ENCODE measurements around the gene BNIPL. TPM values are rescaled to one million over a fixed set of nuclear protein-coding genes. Genes with fewer than 3 reads are reported as not detected.

Gene BNIPL
- total and polyA plus RNA-seq, 2 of the 13 experiments (the other 11 are each of a cell fraction or from before 2014, with no cell fraction given), result 0.40 to 1.1 TPM

DNA sequence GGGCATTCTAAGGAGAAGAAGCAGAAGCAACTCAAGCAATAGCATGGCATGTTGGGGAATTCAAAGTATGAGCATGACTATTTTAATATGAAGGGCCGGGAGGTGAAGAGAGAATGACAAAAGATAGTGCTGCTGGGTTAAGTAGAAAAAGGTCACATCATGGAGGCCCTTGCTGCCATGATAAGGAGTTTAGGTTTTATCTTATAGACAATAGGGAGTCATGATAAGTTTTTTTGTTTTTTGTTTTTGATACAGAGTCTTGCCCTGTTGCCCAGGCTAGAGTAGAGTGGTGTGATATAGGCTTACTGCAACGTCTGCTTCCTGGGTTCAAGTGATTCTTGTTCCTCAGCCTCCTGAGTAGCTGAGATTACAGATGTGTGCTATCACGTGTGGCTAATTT lies 3.1 kb downstream of the BNIPL start:
- no peak overlapping the region for H3K4me3 ChIP-seq (replicated peaks in 1 of 3; ENCODE audit: insufficient read depth in 1 of 3, low read depth in 2 of 3, low read length in 3 of 3)
- H3K9me3 ChIP-seq (ENCODE audit: low read length), result no peaks in the 10 kb centered on the region
- H3K79me2 ChIP-seq (ENCODE audit: insufficient read depth, low read length), result no peaks in the 10 kb centered on the region
- no peaks in the 10 kb centered on the region for H4K20me1 ChIP-seq (ENCODE audit: insufficient read depth, low read length)
- no peak overlapping the region for H2AFZ ChIP-seq (ENCODE audit: low read length)
- ChIA-PET CTCF (ENCODE audit: low intra/inter-chr PET ratio, low total read pairs) (no interaction called here), POLR2A (no interaction called here)
- DNase-seq (ENCODE audit: low spot score), result no peak
- BruUV-seq (replicated peaks), result no TSS peak
- no peak for FAIRE-seq
- H3K9ac ChIP-seq (ENCODE audit: insufficient read depth, low read depth, low read length), result no peak overlapping the region
- H3K4me2 ChIP-seq (ENCODE audit: low read depth, low read length), result no peak overlapping the region
- H3K36me3 ChIP-seq (replicated peaks in 1 of 2; ENCODE audit: control insufficient read depth in 1 of 2, insufficient read depth in 2 of 2, low read length in 2 of 2), result peaks cover 2 to 8% of the 10 kb centered on the region in 2 experiments; a peak in 3 of 5 replicates
- no peaks in the 10 kb centered on the region for H3K4me1 ChIP-seq (ENCODE audit: insufficient read depth, low read length)
- intact Hi-C loops (cut with micrococcal nuclease; ENCODE audit: unreplicated experiment), result no loop called here
- H3K27me3 ChIP-seq (ENCODE audit: control insufficient read depth in 1 of 2, insufficient read depth in 2 of 2, low read length in 2 of 2), result no peaks in the 10 kb centered on the region
- in situ Hi-C loops (cut with HindIII; ENCODE audit: extremely low pct_ligation_motif_present, low pct_unique_long_range_greater_than_20kb), result no loop called here
- WGBS (ENCODE audit: low lambda C conversion rate), result 85% methylated on average over 3 of the region's 3 CpGs
- no peak for ATAC-seq
- TF ChIP-seq ZBTB26 (CRISPR knock-in tag; IDR thresholded peaks at IDR 0.05; ENCODE audit: borderline replicate concordance) (no peak), DNMT3B (CRISPR knock-in tag; conservative IDR thresholded peaks at IDR 0.05) (no peak), HNRNPL (IDR thresholded peaks at IDR 0.05; ENCODE audit: low read depth, low read length) (no peak), PPARG (CRISPR knock-in tag; conservative IDR thresholded peaks at IDR 0.05) (no peak), MBD4 (IDR thresholded peaks at IDR 0.05; ENCODE audit: borderline replicate concordance, low read length) (no peak), SSRP1 (CRISPR knock-in tag; IDR thresholded peaks at IDR 0.05) (no peak), REST (IDR thresholded peaks at IDR 0.05; ENCODE audit: borderline replicate concordance in 1 of 2, low read depth in 1 of 2, low read length in 2 of 2) (no peak), HMGA1 (CRISPR knock-in tag; conservative IDR thresholded peaks at IDR 0.05) (no peak), HCFC1 (IDR thresholded peaks at IDR 0.05; ENCODE audit: low read depth, low read length) (no peak), TCF12 (IDR thresholded peaks at IDR 0.05) (no peak), TCF12 (CRISPR knock-in tag; IDR thresholded peaks at IDR 0.05) (no peak), TEAD3 (CRISPR knock-in tag; optimal IDR thresholded peaks at IDR 0.05; ENCODE audit: borderline replicate concordance) (no peak), ZNF10 (CRISPR knock-in tag; IDR thresholded peaks at IDR 0.05; ENCODE audit: borderline replicate concordance, low read depth) (no peak), IKZF1 (IDR thresholded peaks at IDR 0.05) (no peak), MXI1 (IDR thresholded peaks at IDR 0.05; ENCODE audit: borderline replicate concordance, low read depth, low read length) (no peak), POLR2A (IDR thresholded peaks at IDR 0.05; ENCODE audit: insufficient read depth in 1 of 2, low read depth in 2 of 2, low read length in 2 of 2) (no peak)
- TF ChIP-seq, protein P1, sequence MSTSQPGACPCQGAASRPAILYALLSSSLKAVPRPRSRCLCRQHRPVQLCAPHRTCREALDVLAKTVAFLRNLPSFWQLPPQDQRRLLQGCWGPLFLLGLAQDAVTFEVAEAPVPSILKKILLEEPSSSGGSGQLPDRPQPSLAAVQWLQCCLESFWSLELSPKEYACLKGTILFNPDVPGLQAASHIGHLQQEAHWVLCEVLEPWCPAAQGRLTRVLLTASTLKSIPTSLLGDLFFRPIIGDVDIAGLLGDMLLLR (CRISPR knock-in tag; IDR thresholded peaks at IDR 0.05), result no peak
- no peak overlapping the region for H3K27ac ChIP-seq (ENCODE audit: extremely low read length, insufficient read depth, low read length)
